ENCODE measurements around the gene CYP27C1. TPM values are rescaled to one million over a fixed set of nuclear protein-coding genes. Genes with fewer than 3 reads are reported as not detected.

The CYP27C1 gene
- total RNA-seq, 2 experiments from 2014 or later: not detected

GRCh38 chr2:127196998-127197397 lies 23.1 kb downstream of the CYP27C1 start:
- no peak for ATAC-seq
- H3K9me3 Mint-ChIP-seq (ENCODE audit: insufficient read depth): no peaks in the 10 kb centered on the region
- CTCF ChIA-PET: interaction anchor here (0.6 to 2.2 kb wide), 20 partner anchors 10 to 508 kb away, joined by 3 to 27 read pairs (median 4); partner anchors contain the start of gene ERCC3
- H3K4me3 Mint-ChIP-seq: no peak overlapping the region
- no peaks in the 10 kb centered on the region for H3K36me3 Mint-ChIP-seq (ENCODE audit: low read depth)
- POLR2A ChIA-PET: no interaction called here
- H3K27me3 Mint-ChIP-seq (ENCODE audit: low read depth): no peaks in the 10 kb centered on the region
- no peak overlapping the region for H3K27ac Mint-ChIP-seq
- peaks cover 4% of the 10 kb centered on the region for H3K4me1 Mint-ChIP-seq (ENCODE audit: low read depth)
- no peak for DNase-seq

DNA sequence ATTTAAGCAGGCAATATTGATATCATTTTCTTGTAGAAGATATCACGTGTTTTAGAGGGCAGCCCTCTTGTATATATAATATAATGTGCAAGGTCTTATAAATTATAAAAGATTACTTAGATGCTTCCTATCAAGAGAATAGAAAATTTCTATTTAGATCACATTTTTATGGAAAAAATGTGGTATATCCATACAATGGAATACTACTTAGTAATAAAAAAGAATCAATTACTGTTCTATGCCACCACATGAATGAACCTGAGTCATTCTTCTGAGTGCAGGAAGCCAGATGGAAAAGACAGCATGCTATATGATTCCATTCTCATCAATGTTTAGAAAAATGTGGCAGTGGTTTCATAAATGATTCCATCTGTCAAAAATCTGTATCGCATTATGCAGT lies 23.6 kb downstream of the CYP27C1 start:
- DNase-seq: no peak
- H3K27me3 Mint-ChIP-seq (ENCODE audit: low read depth): no peaks in the 10 kb centered on the region
- CTCF ChIA-PET: interaction anchor here (1.1 to 2.2 kb wide), 8 partner anchors 10 to 508 kb away, joined by 3 to 27 read pairs (median 4); no protein-coding TSS in a partner anchor
- peaks cover 4% of the 10 kb centered on the region for H3K4me1 Mint-ChIP-seq (ENCODE audit: low read depth)
- H3K9me3 Mint-ChIP-seq (ENCODE audit: insufficient read depth): no peaks in the 10 kb centered on the region
- no peak overlapping the region for H3K4me3 Mint-ChIP-seq
- POLR2A ChIA-PET: no interaction called here
- H3K27ac Mint-ChIP-seq: no peak overlapping the region
- H3K36me3 Mint-ChIP-seq (ENCODE audit: low read depth): no peaks in the 10 kb centered on the region
- no peak for ATAC-seq

- ATAC-seq (no peak), DNase-seq (no peak)
- ChIA-PET POLR2A (no interaction called here), CTCF (interaction anchor here (2.2 kb wide), 1 partner anchor 284 kb away, joined by 27 read pairs; no protein-coding TSS in a partner anchor)
- Mint-ChIP-seq H3K9me3 (ENCODE audit: insufficient read depth) (no peaks in the 10 kb centered on the region), H3K4me1 (ENCODE audit: low read depth) (peaks cover 4% of the 10 kb centered on the region), H3K27me3 (ENCODE audit: low read depth) (no peaks in the 10 kb centered on the region), H3K4me3 (no peak overlapping the region), H3K36me3 (ENCODE audit: low read depth) (no peaks in the 10 kb centered on the region), H3K27ac (no peak overlapping the region)
These were observed 24.7 kb downstream of the CYP27C1 start for GRCh38 chr2:127195140-127196074.

DNA sequence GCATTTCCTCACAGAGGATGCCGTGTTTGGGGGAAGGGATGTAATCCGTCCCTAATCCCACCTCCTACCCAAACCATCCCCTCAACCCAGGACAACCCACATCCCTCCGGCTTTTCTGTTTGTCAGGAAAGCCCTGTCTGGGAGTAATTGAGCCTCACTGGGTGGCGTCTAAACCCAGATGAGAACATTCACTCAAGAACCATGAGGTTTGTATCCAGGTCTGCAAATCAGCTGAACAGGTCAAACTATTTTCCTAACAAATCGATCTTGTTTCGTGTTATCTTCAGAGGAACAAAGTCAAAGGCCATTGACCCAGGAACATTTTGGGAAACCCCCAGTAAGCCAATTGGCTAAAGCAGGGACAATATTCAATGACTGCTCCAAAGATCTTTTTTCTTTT lies 25.7 kb downstream of the CYP27C1 start:
- CTCF ChIA-PET: no interaction called here
- peaks cover 2% of the 10 kb centered on the region for H3K27me3 Mint-ChIP-seq (ENCODE audit: low read depth)
- peaks cover 4% of the 10 kb centered on the region for H3K4me1 Mint-ChIP-seq (ENCODE audit: low read depth)
- no peak for DNase-seq
- no peaks in the 10 kb centered on the region for H3K36me3 Mint-ChIP-seq (ENCODE audit: low read depth)
- POLR2A ChIA-PET: no interaction called here
- H3K4me3 Mint-ChIP-seq: no peak overlapping the region
- ATAC-seq: no peak
- no peaks in the 10 kb centered on the region for H3K9me3 Mint-ChIP-seq (ENCODE audit: insufficient read depth)
- H3K27ac Mint-ChIP-seq: no peak overlapping the region

DNA sequence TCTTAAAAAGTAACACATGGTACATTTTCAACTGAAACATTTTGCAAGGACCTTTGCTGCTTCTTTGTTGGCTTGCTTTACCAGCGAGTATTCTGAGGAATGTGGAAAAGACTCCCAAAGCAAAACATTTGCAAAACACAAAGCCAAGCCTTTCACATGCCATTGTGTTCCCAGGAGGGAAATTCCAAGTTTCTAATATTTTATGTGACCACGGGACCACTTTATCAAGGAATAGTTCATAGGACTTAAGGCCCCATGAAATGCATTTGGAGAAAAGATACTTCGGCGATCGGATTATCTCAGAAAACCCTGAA lies 26.2 kb downstream of the CYP27C1 start:
- DNase-seq (no peak), ATAC-seq (no peak)
- peaks cover 4% of the 10 kb centered on the region for H3K27me3 Mint-ChIP-seq (ENCODE audit: low read depth)
- ChIA-PET POLR2A (no interaction called here), CTCF (no interaction called here)
- H3K4me3 Mint-ChIP-seq: no peak overlapping the region
- no peak overlapping the region for H3K27ac Mint-ChIP-seq
- no peaks in the 10 kb centered on the region for H3K9me3 Mint-ChIP-seq (ENCODE audit: insufficient read depth)
- no peaks in the 10 kb centered on the region for H3K36me3 Mint-ChIP-seq (ENCODE audit: low read depth)
- H3K4me1 Mint-ChIP-seq (ENCODE audit: low read depth): peaks cover 4% of the 10 kb centered on the region

- Mint-ChIP-seq H3K4me3 (no peak overlapping the region), H3K36me3 (ENCODE audit: low read depth) (no peaks in the 10 kb centered on the region), H3K27ac (no peak overlapping the region), H3K27me3 (ENCODE audit: low read depth) (peaks cover 4% of the 10 kb centered on the region), H3K9me3 (ENCODE audit: insufficient read depth) (no peaks in the 10 kb centered on the region), H3K4me1 (ENCODE audit: low read depth) (peaks cover 4% of the 10 kb centered on the region)
- ATAC-seq (no peak), DNase-seq (no peak)
- ChIA-PET CTCF (no interaction called here), POLR2A (no interaction called here)
These were observed 26.7 kb downstream of the CYP27C1 start for GRCh38 chr2:127193164-127193966.

GRCh38 chr2:127191331-127192219 lies 28.5 kb downstream of the CYP27C1 start:
- Mint-ChIP-seq H3K36me3 (ENCODE audit: low read depth) (no peaks in the 10 kb centered on the region), H3K27ac (no peak overlapping the region), H3K4me1 (ENCODE audit: low read depth) (no peaks in the 10 kb centered on the region), H3K4me3 (no peak overlapping the region), H3K27me3 (ENCODE audit: low read depth) (peaks cover 9% of the 10 kb centered on the region), H3K9me3 (ENCODE audit: insufficient read depth) (no peaks in the 10 kb centered on the region)
- ChIA-PET CTCF (no interaction called here), POLR2A (no interaction called here)
- DNase-seq (no peak), ATAC-seq (no peak)

DNA sequence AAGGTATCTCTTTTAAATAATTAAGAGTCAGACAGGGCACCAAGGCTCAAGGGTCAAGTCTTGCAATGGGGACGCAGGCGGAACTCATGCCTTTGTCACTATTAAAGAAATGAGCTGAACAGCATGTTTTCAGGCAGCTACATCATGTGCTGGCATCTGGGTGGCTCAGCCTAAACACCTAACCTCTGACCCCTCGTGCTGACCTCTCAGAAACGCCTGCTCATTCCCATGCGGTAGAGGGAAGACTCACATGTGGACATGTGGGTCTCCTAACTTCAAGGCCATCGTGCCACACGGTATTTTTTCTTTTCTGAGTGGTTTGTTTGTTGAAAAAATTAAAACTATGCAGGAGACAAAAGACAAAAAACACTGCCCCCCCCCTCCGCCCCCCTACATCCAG lies 31.3 kb downstream of the CYP27C1 start:
- POLR2A ChIA-PET: no interaction called here
- no peaks in the 10 kb centered on the region for H3K9me3 Mint-ChIP-seq (ENCODE audit: insufficient read depth)
- no peaks in the 10 kb centered on the region for H3K36me3 Mint-ChIP-seq (ENCODE audit: low read depth)
- H3K27ac Mint-ChIP-seq: no peak overlapping the region
- peaks cover 17% of the 10 kb centered on the region for H3K27me3 Mint-ChIP-seq (ENCODE audit: low read depth)
- H3K4me1 Mint-ChIP-seq (ENCODE audit: low read depth): peaks cover 6% of the 10 kb centered on the region
- DNase-seq (no peak), ATAC-seq (no peak)
- CTCF ChIA-PET: no interaction called here
- H3K4me3 Mint-ChIP-seq: no peak overlapping the region

- peaks cover 18% of the 10 kb centered on the region for H3K27me3 Mint-ChIP-seq (ENCODE audit: low read depth)
These were observed 32.3 kb downstream of the CYP27C1 start for GRCh38 chr2:127187831-127188230.

DNA sequence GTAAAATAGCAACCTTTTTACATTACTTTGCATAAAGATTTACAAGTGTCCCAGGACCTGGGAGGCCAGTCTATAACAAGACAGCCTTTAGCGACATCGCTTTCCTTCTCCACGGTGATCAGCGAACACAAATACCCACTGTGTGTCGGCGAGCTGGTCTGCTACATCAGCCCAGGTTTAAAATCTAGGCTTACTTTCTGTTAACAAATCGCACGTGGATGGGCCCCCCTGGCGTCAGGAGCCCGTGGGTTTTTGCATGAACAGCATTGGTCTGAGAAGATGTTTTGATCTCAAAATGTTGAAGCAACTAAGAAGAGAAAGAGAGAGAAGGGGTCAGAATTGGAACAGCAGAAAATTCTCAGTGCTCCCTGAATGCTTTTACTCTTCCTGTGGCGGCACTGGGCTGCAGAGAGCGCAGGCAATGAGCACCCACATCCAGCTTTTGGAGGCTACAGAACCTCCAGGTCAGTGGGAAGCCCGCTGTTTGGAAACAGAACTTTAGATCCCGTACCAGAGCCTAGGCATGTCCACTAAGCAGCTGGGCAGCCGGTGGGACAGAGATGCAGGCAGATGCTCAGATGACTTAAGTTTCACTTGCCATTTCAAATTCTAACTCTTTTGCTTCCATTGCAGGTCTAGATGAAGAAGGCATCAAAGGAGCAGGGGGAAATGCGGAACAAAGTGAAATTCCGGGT lies 32.9 kb downstream of the CYP27C1 start:
- Mint-ChIP-seq H3K36me3 (ENCODE audit: low read depth) (no peaks in the 10 kb centered on the region), H3K9me3 (ENCODE audit: insufficient read depth) (no peaks in the 10 kb centered on the region), H3K4me3 (no peak overlapping the region), H3K27me3 (ENCODE audit: low read depth) (peaks cover 18% of the 10 kb centered on the region), H3K27ac (no peak overlapping the region), H3K4me1 (ENCODE audit: low read depth) (peaks cover 9% of the 10 kb centered on the region)
- ATAC-seq (no peak), DNase-seq (no peak)
- CTCF ChIA-PET: no interaction called here
- POLR2A ChIA-PET: no interaction called here

More at GRCh38 chr2:127187831-127188230, 32.3 kb downstream of the CYP27C1 start:
- no peak for ATAC-seq
- Mint-ChIP-seq H3K27ac (no peak overlapping the region), H3K4me1 (ENCODE audit: low read depth) (peaks cover 9% of the 10 kb centered on the region), H3K9me3 (ENCODE audit: insufficient read depth) (no peaks in the 10 kb centered on the region), H3K36me3 (ENCODE audit: low read depth) (no peaks in the 10 kb centered on the region), H3K4me3 (no peak overlapping the region)
- ChIA-PET CTCF (no interaction called here), POLR2A (no interaction called here)
- DNase-seq: no peak

DNA sequence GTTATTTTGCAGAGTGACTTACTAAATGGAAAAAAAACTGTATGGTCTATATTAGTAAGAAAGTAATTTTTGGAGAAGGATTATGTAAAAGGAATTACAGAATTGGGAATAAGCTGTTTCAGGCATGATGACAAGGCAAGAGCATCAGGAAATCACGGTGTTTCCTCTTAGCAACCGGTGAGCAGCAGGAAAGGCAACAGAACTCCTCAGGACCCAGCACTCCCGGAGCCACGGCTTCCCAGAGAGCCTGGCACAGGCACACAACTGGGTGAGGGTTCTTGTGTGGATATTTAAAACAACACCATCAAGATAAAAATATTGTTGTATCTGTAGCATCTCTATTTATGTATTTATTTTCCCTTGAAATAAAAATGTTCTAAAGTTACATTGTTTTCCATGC lies 34.4 kb downstream of the CYP27C1 start:
- Mint-ChIP-seq H3K9me3 (ENCODE audit: insufficient read depth) (no peaks in the 10 kb centered on the region), H3K27ac (no peak overlapping the region), H3K36me3 (ENCODE audit: low read depth) (no peaks in the 10 kb centered on the region), H3K27me3 (ENCODE audit: low read depth) (peaks cover 20% of the 10 kb centered on the region), H3K4me1 (ENCODE audit: low read depth) (peaks cover 9% of the 10 kb centered on the region), H3K4me3 (no peak overlapping the region)
- CTCF ChIA-PET: no interaction called here
- POLR2A ChIA-PET: no interaction called here
- ATAC-seq (no peak), DNase-seq (no peak)

Measured in activated CD8-positive, alpha-beta T cell treated with anti-CD3 and anti-CD28 coated beads, Interleukin-2, amount 10 ng/mL, durations not matched to agents 7 days and 5 days (primary cell).